NCI-H146 treated with DMSO at 0.1 percent for 48 hours (cell line): ENCODE data around the gene RAB7B.

Experiments
- DNase-seq: peaks from one replicate; lab custom pipeline; 2025; ENCODE audit not compliant: unreplicated experiment; lab: John Stamatoyannopoulos, UW

Gene RAB7B

GRCh38 chr1:205950280-205950679, 52.9 kb downstream of the RAB7B start:
- DNase-seq: no peak

DNA sequence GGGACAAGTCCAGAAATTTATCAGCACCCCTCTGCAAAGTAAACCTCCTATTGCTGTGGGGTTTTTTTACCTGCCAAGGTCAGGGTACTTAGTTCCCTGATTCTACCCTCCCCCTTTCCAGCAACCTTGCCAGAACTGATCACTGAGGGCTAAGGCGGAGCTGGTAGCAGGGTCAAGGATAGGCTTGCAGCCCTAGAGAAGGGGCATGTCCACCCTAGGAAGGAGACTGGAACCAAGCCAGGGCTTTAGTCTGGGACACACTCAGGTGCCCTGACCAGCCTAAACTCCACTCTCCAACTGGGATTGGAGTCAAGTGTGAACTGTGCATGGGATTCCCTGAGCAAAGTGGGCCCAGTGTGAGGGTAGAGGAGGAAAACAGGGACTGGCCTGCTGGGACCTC, 53.4 kb downstream of the RAB7B start:
- DNase-seq: no peak

DNA sequence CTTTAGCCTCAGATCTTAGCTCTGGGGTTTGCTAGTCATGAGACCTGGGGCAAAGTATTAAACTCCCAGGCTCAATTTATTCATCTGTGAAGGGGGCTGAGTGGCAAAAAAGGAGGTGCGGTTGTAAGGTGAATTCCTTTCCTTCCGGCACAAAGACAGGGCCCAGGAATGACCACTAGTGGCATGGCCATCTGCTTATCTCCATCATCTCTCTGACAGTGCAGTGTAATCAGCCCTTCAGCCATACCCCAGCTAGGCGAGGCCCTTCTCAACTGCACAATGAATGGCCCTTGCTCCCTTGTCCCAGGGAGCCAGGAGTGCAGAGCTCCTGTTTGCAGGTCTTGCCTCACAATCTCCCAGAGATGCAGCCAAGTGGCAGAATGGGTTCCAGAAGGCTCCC, 54.3 kb downstream of the RAB7B start:
- DNase-seq: no peak

GRCh38 chr1:205948039-205948438, 55.2 kb downstream of the RAB7B start:
- DNase-seq: no peak

GRCh38 chr1:205947024-205947423, 56.2 kb downstream of the RAB7B start:
- no peak for DNase-seq

- no peak for DNase-seq
Measured at GRCh38 chr1:205945069-205945468, 58.1 kb downstream of the RAB7B start.

GRCh38 chr1:205944525-205944924, 58.7 kb downstream of the RAB7B start:
- DNase-seq: no peak

- no peak for DNase-seq
Measured at GRCh38 chr1:205943245-205943644, 60.0 kb downstream of the RAB7B start, which contains the start of gene SLC26A9. Gene SLC26A9, minus strand, starts transcription at chr1:205943456. Its CDS starts 7,636 bp downstream, at chr1:205935820.

DNA sequence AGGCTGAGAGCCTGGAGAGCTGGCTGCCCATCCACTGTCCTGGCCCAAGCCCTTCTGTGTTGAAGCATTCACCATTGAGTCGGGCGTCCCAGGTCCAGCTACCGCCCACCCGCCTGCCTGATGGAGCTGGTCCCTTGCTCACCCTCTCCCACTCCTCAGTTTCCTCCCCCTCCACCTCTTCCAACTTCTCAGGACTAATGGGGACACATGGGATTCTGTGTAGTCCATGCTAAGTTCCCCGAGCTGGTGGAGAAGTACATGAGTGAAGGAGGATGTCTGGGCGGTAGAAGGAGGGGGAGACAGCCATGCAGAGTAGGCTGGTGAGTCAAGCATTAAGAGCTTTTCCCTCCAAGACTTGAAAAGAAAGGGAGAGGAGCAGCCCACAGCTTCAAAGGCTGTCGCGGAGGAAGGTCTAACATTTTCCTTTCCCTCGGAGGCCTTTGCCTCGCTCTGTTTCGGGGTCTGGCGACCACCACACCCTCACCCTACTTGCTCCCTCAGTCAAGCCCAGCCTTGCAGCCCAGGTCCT, 60.5 kb downstream of the RAB7B start:
- no peak for DNase-seq

DNA sequence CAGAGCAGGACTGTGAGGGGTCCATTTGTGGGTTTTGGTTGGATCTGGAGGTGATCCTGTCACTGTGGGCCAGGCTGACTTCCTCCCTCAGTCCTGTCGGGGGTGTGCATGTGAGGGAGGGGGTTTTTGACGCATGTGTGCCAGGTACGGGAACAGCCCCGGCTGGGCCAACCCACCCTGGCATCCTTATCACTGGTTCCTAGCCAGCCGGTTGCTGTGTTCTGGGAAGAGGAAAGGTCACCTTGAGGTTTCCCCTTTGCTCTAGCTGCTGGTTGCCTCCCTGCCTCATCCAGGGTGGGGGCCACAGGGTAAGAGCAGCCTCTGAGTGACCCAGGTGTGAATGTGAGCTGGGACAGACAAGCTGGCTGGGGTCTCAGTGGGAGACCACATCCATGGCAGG, 62.5 kb downstream of the RAB7B start:
- no peak for DNase-seq

- DNase-seq: peak; percentile 49
Measured at GRCh38 chr1:205939690-205940330, 63.4 kb downstream of the RAB7B start.

- no peak for DNase-seq
Measured at GRCh38 chr1:205938682-205939081, 64.5 kb downstream of the RAB7B start.

GRCh38 chr1:205936846-205937586, 66.2 kb downstream of the RAB7B start:
- DNase-seq: no peak

- no peak for DNase-seq
Measured at GRCh38 chr1:205936311-205936710, 66.9 kb downstream of the RAB7B start.

DNA sequence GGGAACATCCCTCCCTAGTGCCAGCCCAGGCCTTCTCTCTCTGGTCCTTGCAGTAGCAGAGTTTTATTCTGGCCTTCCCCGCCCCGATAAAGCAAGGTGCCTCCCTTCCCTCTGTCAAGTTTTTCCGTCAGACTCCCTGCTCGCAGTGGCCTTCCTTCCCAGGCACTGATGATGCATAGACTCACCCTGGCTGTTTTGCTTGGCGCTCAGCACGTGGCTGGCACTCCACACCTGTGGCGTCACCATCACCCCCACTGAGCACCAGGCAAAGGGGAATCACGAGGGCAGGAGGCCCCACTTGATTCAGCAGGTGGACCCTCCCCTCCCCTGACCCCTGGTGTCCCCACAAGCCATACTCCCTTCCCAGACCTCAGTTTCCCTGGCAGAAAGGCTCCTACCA, 67.3 kb downstream of the RAB7B start:
- no peak for DNase-seq

- no peak for DNase-seq
Measured at GRCh38 chr1:205934788-205935187, 68.4 kb downstream of the RAB7B start.

DNA sequence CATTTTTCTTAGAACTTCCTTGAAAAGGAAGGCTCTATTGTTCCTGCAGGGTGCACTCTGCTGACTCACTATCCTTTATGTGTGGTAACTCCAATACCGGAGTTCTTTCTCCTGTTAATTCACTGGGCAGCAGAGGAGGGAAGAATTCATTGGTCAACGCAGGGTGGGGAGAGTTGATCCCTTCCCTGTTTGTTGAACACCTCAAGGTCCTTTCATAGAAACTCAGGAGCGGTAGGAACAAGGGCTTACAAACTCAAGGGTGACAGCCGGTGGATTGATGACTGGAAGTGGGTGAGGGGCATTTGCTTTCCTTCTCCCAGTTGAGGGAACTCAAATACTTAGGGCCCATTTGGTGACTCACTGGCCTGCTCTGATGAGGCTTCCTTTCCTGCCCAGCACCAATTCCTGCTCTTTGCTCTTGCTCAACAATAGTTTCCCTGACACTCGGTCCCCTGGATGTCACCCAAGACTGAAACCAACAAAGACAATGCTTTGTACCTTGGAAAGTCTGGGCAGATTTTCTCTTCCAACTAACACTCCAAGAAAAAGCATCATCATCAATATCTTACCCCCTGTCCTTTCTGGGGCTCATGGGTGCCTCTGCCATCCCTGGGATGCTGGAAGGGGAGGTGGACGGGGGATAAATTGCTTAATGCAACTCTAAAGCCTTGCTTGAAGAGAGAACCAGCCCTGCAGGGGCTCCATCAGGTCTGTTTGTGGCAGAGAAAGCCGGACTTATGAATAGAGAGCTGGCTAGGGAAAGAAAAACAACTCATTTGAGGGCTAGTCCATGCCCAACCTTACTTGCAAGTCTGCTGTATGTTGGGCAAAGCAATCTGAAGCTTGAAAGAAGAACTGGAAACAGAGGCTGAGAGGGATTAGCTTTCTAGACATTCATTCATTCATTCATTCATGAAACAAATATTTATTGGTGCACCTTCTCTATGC, 69.2 kb downstream of the RAB7B start:
- DNase-seq: no peak

GRCh38 chr1:205932776-205933175, 70.4 kb downstream of the RAB7B start:
- DNase-seq: no peak

- DNase-seq: no peak
Measured at GRCh38 chr1:205930799-205931281, 72.4 kb downstream of the RAB7B start.

- DNase-seq: no peak
Measured at GRCh38 chr1:205930195-205930577, 73.0 kb downstream of the RAB7B start.

GRCh38 chr1:205929496-205930194, 73.5 kb downstream of the RAB7B start:
- DNase-seq: no peak
